SK-N-MC (cell line): ENCODE data around the gene SH3GLB1.
"Not testable (repeated sequence)": the region's sequence is repeated elsewhere in the genome, so short reads cannot be mapped to it uniquely, and the experiment has no call there.

Source experiments
- DNase-seq: peaks from one replicate; pipeline ENCODE4 v3.0.0-alpha.2; 2011; ENCODE audit warnings: low read depth, low spot score
- H3K27ac ChIP-seq: fragments of 200-600 bp; sonication (generic); 2 replicates; pipeline ENCODE4 v1.5.1; 2016; ENCODE audit warnings: mixed run types
- H3K36me3 ChIP-seq: fragments of 200-600 bp; sonication (generic); 2 replicates; pipeline ENCODE4 v1.6.1; 2017; ENCODE audit warnings: antibody characterized with exemption, low read length, mixed read lengths; ENCODE audit not compliant: insufficient read depth
- H3K4me3 ChIP-seq: fragments of 200-600 bp; sonication (generic); 2 replicates; pipeline ENCODE4 v1.5.1; 2016
- H3K9ac ChIP-seq: fragments of 200-600 bp; sonication (generic); 2 replicates; pipeline ENCODE4 v1.8.0; 2017; ENCODE audit warnings: mixed run types, mixed read lengths; ENCODE audit not compliant: insufficient read length
- H3K9me3 ChIP-seq: fragments of 200-600 bp; sonication (generic); 2 replicates; pipeline ENCODE4 v1.6.1; 2017; ENCODE audit warnings: low read depth, mild to moderate bottlenecking, antibody characterized with exemption, low read length, moderate library complexity, mixed read lengths
- EZH2 ChIP-seq: fragments of 200-600 bp; sonication (generic); IDR thresholded peaks from one replicate; pipeline ENCODE4 v1.6.1; 2017; ENCODE audit warnings: antibody characterized with exemption
- FOXP2 ChIP-seq: optimal IDR thresholded peaks from 2 replicates; pipeline ENCODE3; 2011; ENCODE audit warnings: mild to moderate bottlenecking, moderate library complexity; ENCODE audit not compliant: insufficient read depth; ENCODE audit errors: extremely low read length, control extremely low read depth
- POLR2AphosphoS5 ChIP-seq: IDR thresholded peaks from 2 replicates; pipeline ENCODE4 v1.6.1; 2012; ENCODE audit warnings: mild to moderate bottlenecking, low read depth, low read length, borderline replicate concordance

SH3GLB1 gene

GRCh38 chr1:86704458-86704971, at the start of gene SH3GLB1:
Gene SH3GLB1 (plus strand): TSS chr1:86704576. CDS start chr1:86704900, 324 bp downstream.
- no peak for DNase-seq
- Histone ChIP-seq H3K4me3 (peak within 1 kb of the TSS; percentile 85), H3K36me3 (no peaks in the 10 kb centered on the region; the same call in 1 of the 2 replicates), H3K9me3 (no peaks in the 10 kb centered on the region), H3K27ac (no peak within 1 kb of the TSS), H3K9ac (peak within 1 kb of the TSS; percentile 86)
- TF ChIP-seq EZH2, result no peak
- TF ChIP-seq POLR2AphosphoS5, result peak; percentile 50
- TF ChIP-seq FOXP2, result peak; percentile 73

GRCh38 chr1:86658381-86658780, 46.0 kb upstream of the SH3GLB1 start:
- not testable (repeated sequence) for H3K27ac ChIP-seq, H3K36me3 ChIP-seq, DNase-seq, H3K9ac ChIP-seq, H3K4me3 ChIP-seq, H3K9me3 ChIP-seq

GRCh38 chr1:86666368-86666767, 38.0 kb upstream of the SH3GLB1 start:
- Histone ChIP-seq H3K9me3 (no peaks in the 10 kb centered on the region), H3K27ac (no peak overlapping the region), H3K9ac (no peak overlapping the region), H3K4me3 (no peak overlapping the region), H3K36me3 (no peaks in the 10 kb centered on the region)
- no peak for DNase-seq
- TF ChIP-seq EZH2, result no peak
- no peak for TF ChIP-seq FOXP2
- no peak for TF ChIP-seq POLR2AphosphoS5

GRCh38 chr1:86687595-86687994, 16.8 kb upstream of the SH3GLB1 start:
- Histone ChIP-seq H3K36me3 (no peaks in the 10 kb centered on the region), H3K9me3 (no peaks in the 10 kb centered on the region), H3K4me3 (no peak overlapping the region), H3K9ac (no peak overlapping the region), H3K27ac (no peak overlapping the region)
- TF ChIP-seq POLR2AphosphoS5, result no peak
- DNase-seq, result no peak

- H3K9me3 ChIP-seq, result no peaks in the 10 kb centered on the region
- no peak for DNase-seq
- H3K36me3 ChIP-seq, result no peaks in the 10 kb centered on the region
- no peak overlapping the region for H3K9ac ChIP-seq
- TF ChIP-seq FOXP2 (no peak), POLR2AphosphoS5 (no peak), EZH2 (no peak)
- H3K4me3 ChIP-seq, result no peak overlapping the region
- H3K27ac ChIP-seq, result no peak overlapping the region
Measured at GRCh38 chr1:86692641-86693040, 11.7 kb upstream of the SH3GLB1 start.

- H3K27ac ChIP-seq, result no peak overlapping the region
- no peaks in the 10 kb centered on the region for H3K36me3 ChIP-seq
- DNase-seq, result no peak
- no peaks in the 10 kb centered on the region for H3K9me3 ChIP-seq
- TF ChIP-seq POLR2AphosphoS5 (no peak), EZH2 (no peak), FOXP2 (no peak)
- H3K4me3 ChIP-seq, result no peak overlapping the region
- H3K9ac ChIP-seq, result no peak overlapping the region
Measured at GRCh38 chr1:86695400-86695799, 9.0 kb upstream of the SH3GLB1 start.

GRCh38 chr1:86696522-86696921, 7.9 kb upstream of the SH3GLB1 start:
- Histone ChIP-seq H3K4me3 (no peak overlapping the region), H3K36me3 (no peaks in the 10 kb centered on the region), H3K27ac (no peak overlapping the region), H3K9me3 (no peaks in the 10 kb centered on the region), H3K9ac (no peak overlapping the region)
- no peak for TF ChIP-seq FOXP2
- no peak for TF ChIP-seq POLR2AphosphoS5
- TF ChIP-seq EZH2, result no peak
- DNase-seq, result no peak

GRCh38 chr1:86699186-86699585, 5.2 kb upstream of the SH3GLB1 start:
- H3K9me3 ChIP-seq, result no peaks in the 10 kb centered on the region
- no peak overlapping the region for H3K4me3 ChIP-seq
- no peaks in the 10 kb centered on the region for H3K36me3 ChIP-seq
- DNase-seq, result no peak
- TF ChIP-seq FOXP2 (no peak), POLR2AphosphoS5 (no peak), EZH2 (no peak)
- no peak overlapping the region for H3K9ac ChIP-seq
- no peak overlapping the region for H3K27ac ChIP-seq

GRCh38 chr1:86701731-86702130, 2.6 kb upstream of the SH3GLB1 start:
- H3K9me3 ChIP-seq, result no peaks in the 10 kb centered on the region
- H3K36me3 ChIP-seq, result no peaks in the 10 kb centered on the region
- TF ChIP-seq POLR2AphosphoS5 (no peak), FOXP2 (no peak), EZH2 (no peak)
- no peak overlapping the region for H3K4me3 ChIP-seq
- no peak for DNase-seq
- no peak overlapping the region for H3K9ac ChIP-seq
- no peak overlapping the region for H3K27ac ChIP-seq

GRCh38 chr1:86702954-86703494, 1.4 kb upstream of the SH3GLB1 start:
- H3K9ac ChIP-seq, H3K36me3 ChIP-seq, DNase-seq, H3K27ac ChIP-seq, H3K4me3 ChIP-seq, H3K9me3 ChIP-seq: not testable (repeated sequence)
